GM12875 (cell line): Measurements from ENCODE around the gene APOH.

Experiments
- H3K4me3 ChIP-seq: one replicate; pipeline ENCODE4 v1.5.1; 2011; ENCODE audit warnings: low read depth, low read length, control low read depth
- CTCF ChIP-seq: IDR thresholded peaks from 2 replicates; pipeline ENCODE4 v1.5.1; 2011; ENCODE audit warnings: low read depth, mild to moderate bottlenecking, control low read depth, inconsistent platforms, low read length, moderate library complexity, borderline replicate concordance; ENCODE audit not compliant: insufficient read depth

APOH gene

GRCh38 chr17:66222798-66223350 lies 6.3 kb downstream of the APOH start:
- TF ChIP-seq CTCF: no peak

GRCh38 chr17:66221755-66222530 lies 7.3 kb downstream of the APOH start:
- TF ChIP-seq CTCF: no peak
- H3K4me3 ChIP-seq: no peak overlapping the region

More at GRCh38 chr17:66222798-66223350, 6.3 kb downstream of the APOH start:
- no peak overlapping the region for H3K4me3 ChIP-seq

- TF ChIP-seq CTCF: no peak
- H3K4me3 ChIP-seq: no peak overlapping the region
These were observed 7.9 kb downstream of the APOH start for GRCh38 chr17:66221343-66221742.

GRCh38 chr17:66220079-66220835 lies 9.0 kb downstream of the APOH start:
- H3K4me3 ChIP-seq: no peak overlapping the region
- no peak for TF ChIP-seq CTCF

GRCh38 chr17:66215529-66215911 lies 13.7 kb downstream of the APOH start:
- no peak for TF ChIP-seq CTCF
- no peak overlapping the region for H3K4me3 ChIP-seq

GRCh38 chr17:66214884-66215528 lies 14.2 kb downstream of the APOH start:
- no peak for TF ChIP-seq CTCF
- no peak overlapping the region for H3K4me3 ChIP-seq
